ENCODE measurements around the gene CDH13. TPM values are rescaled to one million over a fixed set of nuclear protein-coding genes. Genes with fewer than 3 reads are reported as not detected.

Gene CDH13
- total RNA-seq, 2 experiments from 2014 or later: not detected

- no peak overlapping the region for H3K27ac ChIP-seq (ENCODE audit: low read depth, low read length, poor library complexity, severe bottlenecking)
- ChIA-PET CTCF (ENCODE audit: unreplicated experiment) (no interaction called here), POLR2A (no interaction called here)
- TF ChIP-seq CTCF (conservative IDR thresholded peaks at IDR 0.05; ENCODE audit: low read length) (no peak), EZH2phosphoT487 (IDR thresholded peaks at IDR 0.05; ENCODE audit: borderline replicate concordance, low read depth, low read length) (no peak)
- H3K4me1 ChIP-seq (ENCODE audit: insufficient read depth, low read length, poor library complexity, severe bottlenecking): no peaks in the 10 kb centered on the region
- H3K9me3 ChIP-seq (ENCODE audit: low read length): no peaks in the 10 kb centered on the region
- intact Hi-C loops (cut with micrococcal nuclease; ENCODE audit: unreplicated experiment): no loop called here
- no peak overlapping the region for H2AFZ ChIP-seq (ENCODE audit: low read length)
- no peaks in the 10 kb centered on the region for H3K79me2 ChIP-seq (ENCODE audit: insufficient read depth, low read depth, low read length)
- no peaks in the 10 kb centered on the region for H3K36me3 ChIP-seq (ENCODE audit: insufficient read depth, low read length)
- H3K9me2 ChIP-seq (ENCODE audit: insufficient read depth, low read length): no peaks in the 10 kb centered on the region
- DNase-seq (ENCODE audit: low spot score): no peak
- H4K20me1 ChIP-seq (ENCODE audit: insufficient read depth, low read length): no peaks in the 10 kb centered on the region
- no TSS peak for BruUV-seq (replicated peaks)
- H3K4me2 ChIP-seq (ENCODE audit: low read length): no peak overlapping the region
- H3K4me3 ChIP-seq (ENCODE audit: low read depth, low read length, poor library complexity, severe bottlenecking): no peak overlapping the region
Measured at GRCh38 chr16:82999711-83000110, 372.9 kb downstream of the CDH13 start.

- Histone ChIP-seq H3K9me2 (ENCODE audit: insufficient read depth, low read length) (no peaks in the 10 kb centered on the region), H3K27ac (ENCODE audit: low read depth, low read length, poor library complexity, severe bottlenecking) (no peak overlapping the region), H3K4me3 (ENCODE audit: low read depth, low read length, poor library complexity, severe bottlenecking) (no peak overlapping the region), H3K79me2 (ENCODE audit: insufficient read depth, low read depth, low read length) (no peaks in the 10 kb centered on the region), H2AFZ (ENCODE audit: low read length) (no peak overlapping the region), H3K4me2 (ENCODE audit: low read length) (no peak overlapping the region), H3K36me3 (ENCODE audit: insufficient read depth, low read length) (no peaks in the 10 kb centered on the region), H3K4me1 (ENCODE audit: insufficient read depth, low read length, poor library complexity, severe bottlenecking) (no peaks in the 10 kb centered on the region), H3K9me3 (ENCODE audit: low read length) (no peaks in the 10 kb centered on the region), H4K20me1 (ENCODE audit: insufficient read depth, low read length) (no peaks in the 10 kb centered on the region)
- DNase-seq (ENCODE audit: low spot score): no peak
- intact Hi-C loops (cut with micrococcal nuclease; ENCODE audit: unreplicated experiment): no loop called here
- CTCF ChIA-PET (ENCODE audit: unreplicated experiment): no interaction called here
- no peak for TF ChIP-seq CTCF (conservative IDR thresholded peaks at IDR 0.05; ENCODE audit: low read length)
- TF ChIP-seq EZH2phosphoT487 (IDR thresholded peaks at IDR 0.05; ENCODE audit: borderline replicate concordance, low read depth, low read length): no peak
- POLR2A ChIA-PET: interaction anchor here (0.9 kb wide), 1 partner anchor 8 kb away, joined by 3 read pairs; no protein-coding TSS in a partner anchor
- BruUV-seq (replicated peaks): no TSS peak
Measured at GRCh38 chr16:83002351-83003334, 375.9 kb downstream of the CDH13 start.

Data from OCI-LY7 (cell line).